Right forelimb (tissue), 1 donor: Measurements from ENCODE around the gene INTS1.
A peak's percentile ranks its signal among the peaks of the same experiment; 100 is the strongest.

Experiments used
- DNase-seq: peaks from one replicate; pipeline ENCODE4 v3.0.0-alpha.2; 2018

INTS1 gene

GRCh38 chr7:1503816-1504775, at the start of gene INTS1:
Gene INTS1, minus strand, starts transcription at chr7:1504389. Its CDS starts 429 bp downstream, at chr7:1503960.
- DNase-seq: peak; percentile 94

GRCh38 chr7:1553512-1554210, 49.5 kb upstream of the INTS1 start:
- no peak for DNase-seq

GRCh38 chr7:1552200-1552599, 48.0 kb upstream of the INTS1 start:
- DNase-seq: no peak

GRCh38 chr7:1550846-1551155, 46.6 kb upstream of the INTS1 start:
- no peak for DNase-seq

GRCh38 chr7:1550005-1550845, 46.0 kb upstream of the INTS1 start:
- DNase-seq: no peak

- DNase-seq: no peak
Observed at GRCh38 chr7:1549357-1550004, 45.3 kb upstream of the INTS1 start.

GRCh38 chr7:1548944-1549343, 44.8 kb upstream of the INTS1 start:
- DNase-seq: no peak

- DNase-seq: no peak
Observed at GRCh38 chr7:1548438-1548831, 44.2 kb upstream of the INTS1 start.

GRCh38 chr7:1547777-1548437, 43.7 kb upstream of the INTS1 start:
- no peak for DNase-seq

GRCh38 chr7:1546909-1547776, 43.0 kb upstream of the INTS1 start:
- no peak for DNase-seq

GRCh38 chr7:1546274-1546908, 42.2 kb upstream of the INTS1 start:
- no peak for DNase-seq

GRCh38 chr7:1545417-1546246, 41.4 kb upstream of the INTS1 start:
- DNase-seq: no peak

GRCh38 chr7:1544896-1545416, 40.8 kb upstream of the INTS1 start:
- no peak for DNase-seq

- no peak for DNase-seq
Observed at GRCh38 chr7:1544178-1544895, 40.1 kb upstream of the INTS1 start.

- no peak for DNase-seq
Observed at GRCh38 chr7:1543826-1544177, 39.6 kb upstream of the INTS1 start.

- DNase-seq: no peak
Observed at GRCh38 chr7:1542841-1543747, 38.9 kb upstream of the INTS1 start.

- DNase-seq: no peak
Observed at GRCh38 chr7:1542329-1542728, 38.1 kb upstream of the INTS1 start.
